Activated gamma-delta T cell treated with anti-CD3 and anti-CD28 coated beads, Interleukin-2, amount 50 U/mL, for 16 hours (primary cell): Measurements from ENCODE around the gene MED13L.
A peak's percentile ranks its signal among the peaks of the same experiment; 100 is the strongest.

ENCODE experiments used
- DNase-seq: peaks from one replicate; pipeline ENCODE4 v3.0.0-alpha.2; 2020; ENCODE audit warnings: low read depth

The MED13L gene

DNA sequence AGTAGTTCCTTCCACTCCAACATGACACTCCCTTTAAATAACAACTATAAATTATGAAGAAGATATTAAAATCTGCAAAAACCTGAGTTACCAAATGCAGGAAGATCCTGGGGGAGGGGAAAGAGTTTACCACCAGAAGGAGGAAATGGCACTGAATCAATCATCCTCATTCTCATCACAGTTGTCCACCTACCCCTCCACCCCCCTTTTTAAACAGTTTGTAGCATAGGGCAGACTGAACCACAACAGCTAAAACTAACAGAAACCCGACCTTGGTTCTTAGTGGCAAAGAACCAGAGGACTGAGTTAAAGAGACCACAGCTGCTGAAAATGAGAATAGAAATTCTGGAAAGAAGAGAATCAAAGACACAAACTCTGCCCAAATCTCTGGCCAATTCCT is 189.5 kb downstream of the MED13L start:
- DNase-seq, result no peak

DNA sequence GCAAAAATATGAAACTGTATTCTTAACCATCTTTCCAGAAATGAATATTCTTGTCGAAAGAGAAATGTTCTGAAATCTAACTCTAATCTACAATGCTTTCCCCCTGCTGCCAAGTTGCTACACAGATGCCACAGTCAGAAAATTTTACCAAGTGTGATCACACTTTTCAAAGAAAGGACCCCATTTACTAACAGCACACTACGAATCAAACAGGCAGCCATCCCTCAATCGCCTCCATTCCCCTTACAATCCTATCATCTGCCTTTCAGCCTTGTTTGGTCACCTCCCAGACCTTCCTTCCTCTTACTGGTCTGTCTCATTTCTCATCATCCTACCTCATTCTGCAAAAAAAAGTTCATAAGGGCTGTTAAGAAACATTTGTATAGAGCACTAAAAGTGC is 190.1 kb downstream of the MED13L start:
- DNase-seq, result no peak

- no peak for DNase-seq
These were observed 197.1 kb downstream of the MED13L start for GRCh38 chr12:116080415-116080814.

DNA sequence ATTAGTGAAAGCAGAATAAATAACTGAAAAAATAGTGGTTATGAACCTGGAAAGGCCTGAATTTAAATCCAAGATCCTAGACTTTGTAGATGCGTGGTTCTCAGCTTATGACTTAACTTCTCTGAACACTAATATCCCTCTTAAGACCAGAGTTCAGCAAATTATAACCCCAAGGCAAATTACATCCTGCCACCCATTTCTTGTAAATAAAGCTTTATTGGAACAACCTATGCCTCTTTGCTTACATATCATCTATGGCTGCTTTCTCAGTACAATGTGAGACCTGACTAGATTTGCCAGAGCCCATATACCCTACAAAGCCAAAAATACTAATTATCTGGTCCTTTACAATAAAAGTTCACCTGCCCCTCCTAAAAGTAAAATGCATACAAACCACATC is 199.1 kb downstream of the MED13L start:
- no peak for DNase-seq

DNA sequence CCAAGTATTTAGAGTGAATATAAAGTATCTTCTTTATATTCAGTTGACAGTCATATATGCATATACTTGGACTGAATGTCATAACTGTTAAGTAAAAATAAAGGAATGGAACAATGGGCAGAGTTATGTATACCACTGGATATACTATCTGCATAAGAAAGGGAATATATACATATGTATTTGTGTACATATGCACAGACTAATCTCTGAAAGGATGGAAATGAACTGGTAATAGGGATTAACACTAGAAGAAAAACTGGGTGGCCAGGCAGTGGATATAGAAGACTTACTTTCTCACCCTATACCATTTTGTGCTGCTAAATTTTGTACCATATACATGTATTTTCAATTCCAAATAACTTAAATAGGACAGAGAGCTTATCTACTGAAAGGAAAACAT is 200.1 kb downstream of the MED13L start:
- DNase-seq, result no peak

GRCh38 chr12:116076399-116076798 is 201.1 kb downstream of the MED13L start:
- no peak for DNase-seq

- DNase-seq, result no peak
These were observed 202.8 kb downstream of the MED13L start for GRCh38 chr12:116074686-116075085.

GRCh38 chr12:116071555-116072230 is 205.8 kb downstream of the MED13L start:
- no peak for DNase-seq

DNA sequence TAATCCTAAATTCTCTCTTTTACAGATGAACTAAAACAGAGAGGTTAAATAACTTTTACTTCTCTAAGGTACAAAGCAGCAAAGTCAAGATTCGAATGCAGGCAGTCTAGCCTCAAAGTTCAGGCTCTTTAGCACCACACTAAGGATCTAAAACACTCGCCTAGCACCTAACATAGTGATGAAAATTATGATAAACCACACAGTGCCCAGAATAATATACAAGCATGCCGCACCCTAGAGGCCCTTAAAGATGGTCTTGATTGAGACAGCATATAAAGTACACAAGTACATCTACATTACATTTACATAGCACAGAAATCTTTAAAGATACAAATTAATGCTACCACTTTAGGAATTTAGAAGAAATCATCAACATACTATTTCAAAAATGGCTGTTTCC is 207.0 kb downstream of the MED13L start:
- DNase-seq, result no peak

- DNase-seq, result no peak
These were observed 207.6 kb downstream of the MED13L start for GRCh38 chr12:116069943-116070342.

DNA sequence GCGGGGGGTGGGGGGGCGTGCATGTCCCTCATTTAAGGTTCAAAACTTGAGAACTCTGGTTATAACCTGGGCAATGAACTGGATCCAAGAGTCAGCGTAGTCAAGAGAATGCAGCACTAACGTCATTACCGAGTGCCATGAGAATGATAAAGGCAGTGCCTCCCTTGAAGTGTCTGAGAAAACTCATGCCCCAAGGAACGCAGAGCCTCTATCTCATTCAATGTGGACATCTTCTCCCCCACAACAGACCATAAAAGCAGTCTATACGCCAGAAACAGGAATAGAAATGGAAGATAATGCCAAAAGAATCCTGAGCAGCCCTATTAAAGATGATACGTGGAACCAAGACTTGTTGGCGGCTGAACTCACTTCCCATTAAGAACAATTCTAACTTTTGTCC is 208.6 kb downstream of the MED13L start:
- no peak for DNase-seq

DNA sequence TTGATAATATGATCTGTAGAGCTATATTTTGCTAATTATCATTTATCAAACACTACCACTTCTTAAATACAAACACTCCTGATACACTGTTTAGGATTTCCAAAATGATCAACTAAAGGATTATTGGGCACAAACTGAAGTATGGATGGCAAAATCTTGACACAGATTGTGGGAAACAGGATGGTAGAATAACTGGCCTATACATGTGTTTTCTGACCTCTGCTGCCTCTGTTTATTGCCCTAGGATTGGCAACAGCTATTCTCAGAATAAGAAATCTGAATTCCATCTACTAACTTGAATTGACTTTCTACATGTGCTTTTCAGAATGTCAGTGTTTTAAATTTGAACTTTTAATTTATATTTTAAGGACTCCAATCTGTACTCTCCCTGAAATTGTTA is 209.1 kb downstream of the MED13L start:
- no peak for DNase-seq

- no peak for DNase-seq
These were observed 209.6 kb downstream of the MED13L start for GRCh38 chr12:116067892-116068291.

GRCh38 chr12:116066381-116067230 is 210.9 kb downstream of the MED13L start:
- peak; percentile 22 for DNase-seq

GRCh38 chr12:116065606-116066005 is 211.9 kb downstream of the MED13L start:
- DNase-seq, result no peak

DNA sequence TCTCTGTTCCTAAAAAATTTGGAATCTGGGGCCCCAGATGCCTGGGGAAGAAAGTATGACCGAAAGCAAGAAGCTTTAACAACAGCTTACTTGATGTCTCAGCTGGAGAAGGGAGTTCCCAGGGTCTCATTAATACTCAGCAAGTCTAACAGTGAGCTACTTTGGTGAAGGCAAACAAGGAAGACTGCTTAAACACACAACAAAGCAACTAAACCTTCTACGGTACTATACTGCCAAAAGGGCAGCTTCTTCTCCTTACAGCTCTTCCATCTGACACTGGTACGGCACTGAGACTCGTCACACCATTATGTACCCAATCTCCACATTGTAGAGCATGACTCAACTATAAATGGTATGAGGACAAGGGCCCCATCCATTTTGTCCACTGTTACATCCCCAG is 213.0 kb downstream of the MED13L start:
- DNase-seq, result no peak

- no peak for DNase-seq
These were observed 214.8 kb downstream of the MED13L start for GRCh38 chr12:116062698-116063097.

- DNase-seq, result no peak
These were observed 216.7 kb downstream of the MED13L start for GRCh38 chr12:116060764-116061163.

- no peak for DNase-seq
These were observed 217.6 kb downstream of the MED13L start for GRCh38 chr12:116059904-116060303.

DNA sequence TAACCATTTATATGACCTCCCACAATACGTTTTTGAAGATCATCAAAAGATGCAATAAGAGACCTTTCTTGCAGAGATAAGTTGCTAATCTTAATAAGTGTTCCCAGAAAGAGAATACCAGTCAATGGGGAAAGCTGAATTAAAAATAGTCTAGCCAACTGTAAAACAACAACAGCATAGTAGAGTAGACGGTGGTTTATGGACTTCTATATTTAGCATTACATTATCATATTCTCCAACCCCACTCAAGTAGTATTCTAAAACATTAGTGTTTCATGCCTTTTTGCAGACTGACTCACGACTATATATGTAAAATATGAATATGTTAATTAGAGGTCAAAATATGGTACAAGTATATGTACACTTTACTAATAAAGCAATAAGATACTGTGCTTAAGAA is 218.9 kb downstream of the MED13L start:
- no peak for DNase-seq

- DNase-seq, result no peak
These were observed 220.1 kb downstream of the MED13L start for GRCh38 chr12:116057356-116057755.

DNA sequence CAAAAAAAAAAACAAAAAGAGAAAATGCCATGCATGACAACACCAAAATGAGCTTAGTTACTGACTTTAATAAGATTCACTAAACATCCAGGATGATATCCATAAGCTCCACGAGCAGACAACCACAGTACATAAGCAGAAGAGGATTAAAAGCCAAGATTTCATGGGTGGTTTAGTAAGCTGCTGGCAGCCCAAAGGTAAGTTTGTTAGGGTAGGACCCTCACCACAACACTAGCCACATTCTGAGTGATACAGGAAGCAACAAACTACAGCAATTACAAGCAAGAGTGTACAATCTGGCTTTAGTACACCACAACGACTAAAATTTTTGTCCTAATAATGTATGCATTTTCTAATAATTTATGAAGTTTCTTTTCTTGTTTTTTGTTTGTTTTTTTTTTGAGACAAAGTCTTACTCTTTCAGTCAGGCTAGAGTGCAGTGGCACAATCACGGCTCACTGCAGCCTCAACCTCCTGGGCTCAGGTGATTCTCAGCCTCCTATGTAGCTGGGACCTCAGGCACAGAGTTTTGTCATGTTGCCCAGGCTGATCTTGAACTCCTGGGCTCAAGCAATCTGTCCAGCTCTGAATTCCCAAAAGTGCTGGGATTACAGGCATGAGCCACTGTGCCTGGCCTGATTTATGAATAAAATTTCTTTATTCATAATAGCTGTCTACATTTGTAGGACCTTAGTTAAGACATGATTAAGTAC is 221.4 kb downstream of the MED13L start:
- DNase-seq, result no peak

DNA sequence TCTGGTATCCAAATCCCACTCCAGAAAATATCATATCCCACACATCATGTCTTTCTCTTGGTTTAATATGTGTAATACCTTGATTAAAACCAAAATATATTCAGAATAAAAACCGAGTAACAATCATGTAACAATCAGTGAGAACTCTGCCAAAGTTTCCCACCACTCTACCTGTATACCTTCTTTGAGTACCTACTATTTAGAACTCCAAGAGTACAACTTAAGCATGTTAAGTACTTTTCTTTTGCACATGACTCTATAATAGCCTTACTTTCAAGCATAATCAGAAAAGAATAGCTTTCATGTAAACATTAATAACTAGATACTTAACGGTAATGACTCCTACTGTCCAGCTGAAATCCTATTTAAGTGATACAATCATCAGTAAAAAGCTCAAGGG is 223.2 kb downstream of the MED13L start:
- no peak for DNase-seq
